ENCODE results near the gene CTBP2. TPM values are rescaled to one million over a fixed set of nuclear protein-coding genes. Genes with fewer than 3 reads are reported as not detected.

CTBP2 gene
- total RNA-seq, 1 experiment from 2014 or later, result 212 TPM

DNA sequence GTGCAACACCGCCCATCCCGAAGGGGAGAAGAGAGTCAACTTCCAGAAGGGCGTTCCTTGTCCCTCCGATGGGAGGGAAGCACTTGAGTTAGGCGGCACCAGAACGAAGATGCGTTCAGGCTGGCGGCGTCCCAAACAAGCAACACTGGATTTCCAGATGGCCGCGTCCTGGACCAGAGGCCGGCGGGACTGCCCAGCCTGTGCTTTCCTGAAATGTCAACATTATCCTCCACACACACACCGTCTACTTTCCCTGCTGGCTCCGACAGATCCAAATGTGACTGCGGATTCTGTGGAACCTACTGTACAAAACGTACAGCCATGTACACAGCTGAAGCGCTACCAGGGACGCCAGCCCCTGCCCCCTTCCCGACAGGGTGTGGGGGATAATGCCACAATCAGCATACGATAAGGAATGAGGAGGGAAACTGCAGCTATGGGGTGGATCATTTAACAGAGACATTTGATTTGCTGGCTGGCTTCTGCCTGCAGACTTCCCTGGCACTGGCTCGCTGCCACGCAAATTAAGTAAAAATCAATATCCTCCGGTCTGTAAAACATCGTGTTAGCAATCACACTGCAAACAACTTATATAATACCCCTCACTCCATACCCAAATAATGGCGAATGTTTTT, 136.4 kb downstream of the CTBP2 start:
- H2BK20ac ChIP-seq (ENCODE audit: low read depth, low read length, poor library complexity, severe bottlenecking), result no peak overlapping the region
- Mint-ChIP-seq H3K27ac (peak overlapping the region; percentile 2 to 84 (median 54); a peak in 3 of 7 replicates), H3K4me3 (no peak overlapping the region)

More for the DNA sequence above, 136.4 kb downstream of the CTBP2 start:
- Histone ChIP-seq H3K56ac (ENCODE audit: insufficient read length, low read depth, low read length) (no peak overlapping the region), H3K9ac (ENCODE audit: extremely low read depth, insufficient read length, low read length) (no peak overlapping the region), H3K79me2 (ENCODE audit: insufficient read depth, low read length) (peaks cover 55% of the 10 kb centered on the region; the same call in 1 of the 2 replicates), H2BK5ac (ENCODE audit: insufficient read length, low read length) (no peak overlapping the region), H3K14ac (ENCODE audit: insufficient read depth, low read length) (no peak overlapping the region), H4K20me1 (ENCODE audit: control insufficient read depth, insufficient read depth, insufficient read length) (no peaks in the 10 kb centered on the region), H3K23me2 (ENCODE audit: insufficient read length, low read depth, low read length, poor library complexity, severe bottlenecking) (no peaks in the 10 kb centered on the region), H3K27me3 (ENCODE audit: insufficient read depth, low read length) (no peaks in the 10 kb centered on the region), H3K4ac (ENCODE audit: low read depth, low read length) (no peak overlapping the region), H4K8ac (replicated peaks; ENCODE audit: insufficient read length, low read depth, low read length) (no peak overlapping the region), H2AFZ (ENCODE audit: low read length) (no peak overlapping the region), H3K18ac (ENCODE audit: insufficient read length, low read depth, low read length) (no peak overlapping the region), H3K79me1 (ENCODE audit: insufficient read depth, low read depth, low read length, poor library complexity, severe bottlenecking) (peaks cover 7% of the 10 kb centered on the region), H3K4me2 (ENCODE audit: insufficient read depth, insufficient read length, low read length) (no peak overlapping the region), H2BK120ac (ENCODE audit: low read depth, low read length, poor library complexity, severe bottlenecking) (no peak overlapping the region), H2BK12ac (ENCODE audit: insufficient read length, low read depth, low read length) (no peak overlapping the region), H3K27ac (ENCODE audit: insufficient read length, low read depth, low read length) (no peak overlapping the region), H2AK5ac (ENCODE audit: insufficient read length, low read length) (no peak overlapping the region), H3K23ac (ENCODE audit: insufficient read length, low read depth, low read length) (no peak overlapping the region), H3K9me3 (ENCODE audit: control insufficient read depth, low read depth, low read length) (no peaks in the 10 kb centered on the region), H4K5ac (ENCODE audit: insufficient read length, low read depth, low read length) (no peak overlapping the region), H4K91ac (ENCODE audit: insufficient read length, low read depth, low read length) (no peak overlapping the region), H2BK15ac (ENCODE audit: low read depth, low read length) (no peak overlapping the region), H3T11ph (ENCODE audit: low read length) (no peak overlapping the region), H3K4me1 (ENCODE audit: insufficient read depth, low read length) (peaks cover under 1% of the 10 kb centered on the region; the same call in 1 of the 2 replicates)
- TF ChIP-seq, protein P1, sequence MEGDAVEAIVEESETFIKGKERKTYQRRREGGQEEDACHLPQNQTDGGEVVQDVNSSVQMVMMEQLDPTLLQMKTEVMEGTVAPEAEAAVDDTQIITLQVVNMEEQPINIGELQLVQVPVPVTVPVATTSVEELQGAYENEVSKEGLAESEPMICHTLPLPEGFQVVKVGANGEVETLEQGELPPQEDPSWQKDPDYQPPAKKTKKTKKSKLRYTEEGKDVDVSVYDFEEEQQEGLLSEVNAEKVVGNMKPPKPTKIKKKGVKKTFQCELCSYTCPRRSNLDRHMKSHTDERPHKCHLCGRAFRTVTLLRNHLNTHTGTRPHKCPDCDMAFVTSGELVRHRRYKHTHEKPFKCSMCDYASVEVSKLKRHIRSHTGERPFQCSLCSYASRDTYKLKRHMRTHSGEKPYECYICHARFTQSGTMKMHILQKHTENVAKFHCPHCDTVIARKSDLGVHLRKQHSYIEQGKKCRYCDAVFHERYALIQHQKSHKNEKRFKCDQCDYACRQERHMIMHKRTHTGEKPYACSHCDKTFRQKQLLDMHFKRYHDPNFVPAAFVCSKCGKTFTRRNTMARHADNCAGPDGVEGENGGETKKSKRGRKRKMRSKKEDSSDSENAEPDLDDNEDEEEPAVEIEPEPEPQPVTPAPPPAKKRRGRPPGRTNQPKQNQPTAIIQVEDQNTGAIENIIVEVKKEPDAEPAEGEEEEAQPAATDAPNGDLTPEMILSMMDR (conservative IDR thresholded peaks at IDR 0.05), result no peak
- Mint-ChIP-seq H3K9me3 (peaks cover 19 to 20% of the 10 kb centered on the region in 2 experiments), H3K4me1 (peaks cover 19 to 36% of the 10 kb centered on the region in 2 experiments), H3K36me3 (ENCODE audit: insufficient read depth in 1 of 3, low read depth in 3 of 3) (peaks cover 69 to 80% (median 78%) of the 10 kb centered on the region in 3 experiments), H3K27me3 (ENCODE audit: low read depth) (peaks cover 4% of the 10 kb centered on the region)
- no CpG with 5 or more reads among the region's 26 CpGs for WGBS (ENCODE audit: extremely low coverage, insufficient read length, low lambda C conversion rate)
- no peak for DNase-seq
